SHP77 (cell line): ENCODE data around the gene ADAMTS17.

ENCODE experiments used
- DNase-seq, 2 experiments: peaks; one replicate each; lab custom pipeline; 2025; lab: John Stamatoyannopoulos, UW

ADAMTS17 gene

GRCh38 chr15:100174159-100174903 is 167.4 kb downstream of the ADAMTS17 start:
- DNase-seq, result no peak

GRCh38 chr15:100172356-100173024 is 169.3 kb downstream of the ADAMTS17 start:
- no peak for DNase-seq

GRCh38 chr15:100171411-100171810 is 170.4 kb downstream of the ADAMTS17 start:
- DNase-seq, result no peak

GRCh38 chr15:100170291-100171210 is 171.2 kb downstream of the ADAMTS17 start:
- DNase-seq, result no peak

- no peak for DNase-seq
These were observed 172.0 kb downstream of the ADAMTS17 start for GRCh38 chr15:100169615-100170290.

GRCh38 chr15:100168787-100169186 is 173.0 kb downstream of the ADAMTS17 start:
- no peak for DNase-seq

GRCh38 chr15:100167884-100168375 is 173.8 kb downstream of the ADAMTS17 start:
- DNase-seq, result no peak

- DNase-seq, result no peak
These were observed 175.5 kb downstream of the ADAMTS17 start for GRCh38 chr15:100166313-100166712.

GRCh38 chr15:100163961-100164360 is 177.8 kb downstream of the ADAMTS17 start:
- DNase-seq, result no peak

- no peak for DNase-seq
These were observed 180.8 kb downstream of the ADAMTS17 start for GRCh38 chr15:100160953-100161352.

- DNase-seq, result no peak
These were observed 182.3 kb downstream of the ADAMTS17 start for GRCh38 chr15:100159436-100159835.

GRCh38 chr15:100158356-100158755 is 183.4 kb downstream of the ADAMTS17 start:
- DNase-seq, result no peak

GRCh38 chr15:100156201-100156600 is 185.6 kb downstream of the ADAMTS17 start:
- no peak for DNase-seq

- no peak for DNase-seq
These were observed 187.4 kb downstream of the ADAMTS17 start for GRCh38 chr15:100154338-100154737.

- no peak for DNase-seq
These were observed 189.3 kb downstream of the ADAMTS17 start for GRCh38 chr15:100152463-100152862.

- DNase-seq, result no peak
These were observed 190.9 kb downstream of the ADAMTS17 start for GRCh38 chr15:100150906-100151305.

GRCh38 chr15:100147828-100148227 is 193.9 kb downstream of the ADAMTS17 start:
- no peak for DNase-seq

- no peak for DNase-seq
These were observed 198.4 kb downstream of the ADAMTS17 start for GRCh38 chr15:100143378-100143777.

GRCh38 chr15:100141311-100142001 is 200.3 kb downstream of the ADAMTS17 start:
- no peak for DNase-seq

GRCh38 chr15:100140527-100141308 is 201.1 kb downstream of the ADAMTS17 start:
- no peak for DNase-seq
